NCI-H1048 (cell line): ENCODE data around the gene FAM236C.
"Not testable (repeated sequence)": the region's sequence is repeated elsewhere in the genome, so short reads cannot be mapped to it uniquely, and the experiment has no call there.

Source experiments
- DNase-seq: peaks from one replicate; lab custom pipeline; 2025; lab: John Stamatoyannopoulos, UW

FAM236C gene

GRCh38 chrX:72912315-72912714 lies at the start of gene FAM236C:
Gene FAM236C (plus strand): TSS chrX:72912615. CDS start chrX:72912715, 100 bp downstream.
- DNase-seq, result not testable (repeated sequence)

DNA sequence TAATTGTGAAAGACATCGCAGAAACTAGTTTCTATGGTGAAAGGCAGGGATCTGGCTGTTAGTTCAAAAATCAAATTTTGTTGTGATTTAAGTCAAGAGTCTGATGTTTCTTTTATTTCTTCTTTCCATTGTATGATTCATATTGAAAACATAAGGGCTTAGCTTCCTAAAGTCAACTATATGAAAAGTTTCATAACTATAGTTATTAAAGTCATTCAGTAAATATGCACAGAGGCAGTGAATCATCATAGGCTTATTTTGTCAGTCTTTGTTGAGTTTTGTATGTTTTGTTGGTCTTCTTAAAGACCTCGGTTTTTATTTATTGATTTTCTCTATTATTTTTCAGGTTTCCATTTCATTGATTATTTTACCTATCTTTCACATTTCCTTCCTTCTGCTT lies 29.5 kb upstream of the FAM236C start:
- not testable (repeated sequence) for DNase-seq

DNA sequence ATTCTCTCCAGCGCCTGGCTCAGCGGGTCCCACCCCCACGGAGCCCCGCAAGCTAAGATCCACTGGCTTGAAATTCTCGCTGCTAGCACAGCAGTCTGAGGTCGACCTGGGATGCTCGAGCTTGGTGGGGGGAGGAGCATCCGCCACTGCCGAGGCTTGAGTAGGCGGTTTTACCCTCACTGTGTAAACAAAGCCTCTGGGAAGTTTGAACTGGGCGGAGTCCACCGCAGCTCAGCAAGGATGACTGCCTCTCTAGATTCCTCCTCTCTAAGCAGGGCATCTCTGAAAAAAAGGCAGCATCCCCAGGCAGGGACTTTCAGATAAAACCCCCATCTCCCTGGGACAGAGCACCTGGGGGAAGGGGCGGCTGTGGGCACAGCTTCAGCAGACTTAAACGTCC lies 22.7 kb upstream of the FAM236C start:
- not testable (repeated sequence) for DNase-seq

GRCh38 chrX:72916096-72916495 lies 3.7 kb downstream of the FAM236C start:
- DNase-seq, result not testable (repeated sequence)

GRCh38 chrX:72932283-72932682 lies 19.9 kb downstream of the FAM236C start:
- not testable (repeated sequence) for DNase-seq

GRCh38 chrX:72936455-72936854 lies 24.0 kb downstream of the FAM236C start:
- not testable (repeated sequence) for DNase-seq

- DNase-seq, result not testable (repeated sequence)
These were observed 24.6 kb downstream of the FAM236C start for GRCh38 chrX:72936882-72937455.

DNA sequence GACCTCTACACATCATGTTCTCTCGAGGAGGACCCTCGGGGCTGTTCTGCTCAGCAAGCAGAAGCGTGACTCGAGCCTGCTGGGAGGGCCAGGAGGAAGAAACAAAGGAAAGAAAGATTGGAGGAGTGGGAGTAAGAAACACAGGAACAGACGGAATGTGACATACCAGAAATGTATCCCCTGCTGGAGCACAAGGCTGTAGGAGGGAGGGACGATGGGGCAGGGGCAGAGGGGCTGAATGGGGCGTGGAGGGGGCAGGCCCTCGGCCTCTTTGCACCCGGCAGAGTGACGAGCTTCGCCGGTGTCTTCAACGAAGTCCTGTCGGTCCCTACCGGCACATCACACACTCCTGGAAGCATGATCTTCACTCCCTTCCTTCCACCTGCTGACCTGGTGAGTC lies 25.5 kb downstream of the FAM236C start, which contains the start of gene FAM236A:
Gene FAM236A (plus strand): TSS at position 301 of the 400 bp plus-strand sequence. CDS start 57 bp downstream, at position 358.
- DNase-seq, result not testable (repeated sequence)

DNA sequence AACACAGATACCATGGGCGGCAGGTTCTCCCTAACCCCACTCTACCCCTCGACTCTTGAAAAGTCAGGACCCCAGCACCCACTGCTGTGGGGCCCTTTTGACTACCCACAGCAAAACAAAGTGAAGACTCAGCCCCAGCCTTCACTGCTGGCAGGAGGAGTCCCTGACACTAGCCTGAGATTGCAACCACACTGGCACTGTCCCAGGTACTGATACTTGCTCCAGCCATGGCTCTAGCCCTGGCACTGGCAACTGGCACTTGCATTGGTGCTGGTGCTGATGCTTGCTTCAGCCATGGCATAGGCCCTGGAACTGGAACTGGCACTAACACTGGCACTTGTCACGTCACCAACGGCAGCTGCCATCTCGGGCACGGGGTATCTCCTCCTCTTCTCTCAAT lies 29.9 kb downstream of the FAM236C start:
- not testable (repeated sequence) for DNase-seq

DNA sequence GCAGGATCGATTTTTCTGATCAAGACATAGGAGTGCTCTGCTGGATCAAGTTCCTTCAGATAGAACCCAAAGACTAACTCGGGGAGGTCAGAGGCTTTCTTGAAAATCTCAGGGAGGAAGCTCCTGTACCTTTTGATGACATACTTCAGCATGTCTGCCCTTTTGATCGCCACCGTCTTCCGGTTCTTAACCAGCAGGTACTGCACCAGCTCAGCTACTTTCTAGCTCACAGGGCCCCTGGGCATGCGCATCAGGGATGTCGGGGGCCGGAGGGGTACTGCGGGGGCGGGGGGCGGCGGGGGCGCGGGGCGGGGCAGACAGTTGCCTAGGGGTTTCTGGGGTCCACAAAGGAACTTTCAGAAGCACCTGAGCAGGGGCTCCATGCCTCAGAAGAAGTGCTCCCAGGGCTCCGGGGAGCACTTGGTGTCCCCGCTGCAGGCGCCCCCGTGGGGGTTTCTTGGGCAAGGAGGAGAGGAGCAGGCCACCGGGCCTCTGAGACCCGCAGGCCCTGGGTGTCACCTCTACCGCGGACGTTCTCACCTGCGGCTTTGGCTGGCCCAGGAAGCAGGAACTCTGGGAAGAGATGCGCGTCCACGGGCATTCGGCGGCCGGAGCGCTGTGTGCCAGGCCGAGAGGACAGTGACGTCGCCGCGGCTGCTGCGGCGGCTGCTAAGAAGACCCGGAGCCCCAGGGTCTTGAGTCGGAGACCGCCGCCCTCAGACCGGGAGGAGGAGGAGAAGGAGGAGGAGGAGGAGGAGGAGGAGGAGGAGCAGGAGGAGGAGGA lies 30.8 kb downstream of the FAM236C start:
- DNase-seq, result not testable (repeated sequence)

GRCh38 chrX:72943819-72944169 lies 31.4 kb downstream of the FAM236C start, which contains the start of gene DMRTC1:
Gene DMRTC1 (minus strand): TSS chrX:72943837. CDS start chrX:72875694, 68,143 bp downstream.
- DNase-seq, result not testable (repeated sequence)

- not testable (repeated sequence) for DNase-seq
These were observed 47.6 kb downstream of the FAM236C start for GRCh38 chrX:72959971-72960370.
